Measurements from ENCODE around the gene IFNA14.
"Not testable (repeated sequence)": the region's sequence is repeated elsewhere in the genome, so short reads cannot be mapped to it uniquely, and the experiment has no call there.

IFNA14 gene

DNA sequence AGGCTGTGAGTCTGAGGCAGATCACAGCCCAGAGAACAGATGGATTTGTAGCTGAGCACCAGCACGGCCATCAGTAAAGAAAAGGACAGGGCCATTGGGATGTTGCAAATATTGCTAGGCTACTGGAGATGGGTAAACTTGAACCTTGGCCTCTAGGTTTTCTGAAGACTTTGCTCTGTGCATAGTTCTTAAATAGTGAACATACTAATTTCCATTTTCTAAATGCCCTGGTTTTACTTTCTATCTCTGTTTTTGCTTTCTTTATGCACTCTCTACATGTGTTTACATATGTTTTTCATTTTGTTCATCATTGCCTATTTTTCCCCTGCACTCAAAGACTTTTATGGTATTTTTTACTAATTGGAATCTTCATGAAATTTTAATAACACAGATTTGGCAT is 22.6 kb downstream of the IFNA14 start, which contains the start of gene IFNA16:
IFNA16 (minus strand) TSS at position 101 of the 400 bp plus-strand sequence; CDS start at position 95, 6 bp downstream.
- not testable (repeated sequence) for DNase-seq (ENCODE audit: low read depth in 2 of 2)

DNA sequence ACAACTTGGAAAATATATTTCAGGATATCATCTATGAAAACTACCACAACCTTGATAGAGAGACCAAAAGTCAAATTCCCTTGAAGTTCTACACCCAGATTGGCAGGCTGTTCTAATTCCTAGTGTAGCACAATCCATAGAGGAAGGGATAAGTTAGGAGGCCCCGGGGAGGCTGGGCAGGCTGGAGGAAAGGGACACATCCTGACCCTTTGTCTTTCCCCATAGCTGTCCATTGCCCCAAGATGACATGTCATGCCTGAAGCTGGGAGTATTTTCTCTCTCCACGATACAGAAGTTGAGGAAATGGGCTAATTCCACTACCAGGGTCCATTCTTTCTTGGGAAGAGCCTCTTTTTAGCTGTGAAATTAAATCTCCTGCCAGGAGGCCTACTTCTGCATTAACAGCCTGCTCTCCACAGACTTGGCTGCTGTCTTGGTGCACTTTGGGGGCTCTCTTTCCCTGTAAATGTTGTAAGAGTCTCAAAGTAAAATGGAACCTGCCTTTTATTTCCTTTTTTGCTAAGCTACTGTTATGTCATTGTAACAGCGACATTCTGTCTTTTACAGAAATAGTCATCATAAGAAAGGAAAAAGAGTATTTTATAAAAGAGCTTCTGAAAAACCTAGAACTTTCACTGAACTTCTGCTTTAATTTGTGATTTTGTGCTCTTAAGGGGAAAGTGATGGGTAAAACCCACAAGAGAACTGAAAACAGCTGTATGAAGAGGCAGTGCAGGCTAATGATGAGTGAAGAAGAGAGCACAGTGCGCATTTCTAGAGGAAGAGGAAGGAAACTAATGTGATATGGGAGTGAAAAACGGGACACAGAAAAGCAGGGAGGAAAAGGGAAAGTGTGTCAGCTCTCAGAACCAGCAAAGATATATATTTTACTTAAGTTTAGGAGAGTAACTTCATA is 26.1 kb downstream of the IFNA14 start:
- DNase-seq (ENCODE audit: low read depth in 2 of 2): not testable (repeated sequence)

DNA sequence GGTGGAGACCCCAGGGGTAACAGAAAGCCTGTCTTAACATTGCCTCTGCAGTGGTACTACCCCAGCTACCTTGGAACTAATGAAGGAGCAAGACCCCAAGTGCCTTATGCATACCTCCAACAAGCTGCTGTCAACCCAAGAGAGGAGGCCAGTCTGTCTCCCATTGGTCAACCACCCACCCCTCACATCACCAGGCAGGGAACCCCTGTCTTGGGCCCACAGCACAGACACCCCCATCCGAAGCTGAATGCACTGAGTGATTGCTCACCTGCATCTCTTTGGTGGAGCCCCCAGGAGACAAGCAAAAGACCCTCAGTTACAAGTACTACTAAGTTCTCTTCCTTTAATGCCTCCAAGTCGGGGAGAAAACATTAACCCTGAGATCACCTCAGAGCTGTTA is 27.6 kb downstream of the IFNA14 start:
- not testable (repeated sequence) for DNase-seq (ENCODE audit: low read depth in 2 of 2)

DNA sequence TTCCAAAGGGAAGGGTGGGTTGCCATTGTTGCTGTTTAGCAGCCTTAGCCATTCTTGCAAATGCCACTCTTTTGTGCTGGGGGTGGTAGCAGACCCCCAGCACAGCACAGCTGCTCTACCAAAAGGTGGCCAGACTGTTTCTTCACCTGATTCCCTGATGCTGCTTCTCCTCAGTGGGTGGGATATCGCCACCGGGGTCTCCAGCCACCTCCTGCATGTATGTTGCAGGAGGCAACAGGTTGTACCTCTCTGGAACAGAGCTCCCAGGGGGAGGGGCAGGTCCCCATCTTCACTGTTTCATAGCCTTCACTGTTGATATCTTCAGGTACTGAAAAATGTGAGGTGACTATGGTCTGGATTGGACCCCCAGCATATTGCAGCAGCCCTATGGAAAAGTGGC is 29.0 kb downstream of the IFNA14 start:
- not testable (repeated sequence) for DNase-seq (ENCODE audit: low read depth in 2 of 2)

DNA sequence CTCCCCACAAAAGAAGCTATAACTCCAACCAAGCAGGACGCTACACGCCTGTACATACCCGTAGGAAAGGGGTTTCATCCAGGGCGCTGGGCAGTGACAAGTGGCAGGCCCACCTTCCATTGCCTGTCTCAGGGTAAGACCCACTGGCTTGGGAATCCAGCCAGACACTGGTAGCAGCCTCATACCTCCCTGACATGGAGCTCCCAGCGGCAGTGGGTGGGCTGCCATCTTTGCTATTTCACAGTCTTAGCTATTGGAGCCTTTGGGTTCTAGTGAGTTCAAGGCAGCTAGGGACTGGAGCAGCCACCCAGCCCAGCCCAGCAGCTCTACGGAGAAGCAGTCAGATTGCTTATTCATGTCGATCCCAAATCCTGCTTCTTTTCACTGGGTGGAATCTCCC is 29.5 kb downstream of the IFNA14 start:
- DNase-seq (ENCODE audit: low read depth in 2 of 2): no peak

DNA sequence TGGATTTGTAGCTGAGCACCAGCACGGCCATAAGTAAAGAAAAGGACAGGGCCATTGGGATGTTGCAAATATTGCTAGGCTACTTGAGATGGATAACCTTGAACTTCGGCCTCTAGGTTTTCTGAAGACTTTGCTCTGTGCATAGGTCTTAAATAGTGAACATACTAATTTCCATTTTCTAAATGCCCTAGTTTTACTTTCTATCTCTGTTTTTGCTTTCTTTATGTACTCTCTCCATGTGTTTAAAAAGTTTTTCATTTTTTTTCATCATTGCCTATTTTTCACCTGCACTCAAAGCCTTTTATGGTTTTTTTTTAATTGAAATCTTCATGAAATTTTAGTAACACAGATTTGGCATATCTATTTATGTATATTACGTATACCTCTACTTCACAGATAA is 32.8 kb downstream of the IFNA14 start, which contains the start of gene IFNA10:
IFNA10 (minus strand) TSS at position 101 of the 400 bp plus-strand sequence; CDS start at position 55, 46 bp downstream.
- DNase-seq (ENCODE audit: low read depth in 2 of 2): not testable (repeated sequence)

DNA sequence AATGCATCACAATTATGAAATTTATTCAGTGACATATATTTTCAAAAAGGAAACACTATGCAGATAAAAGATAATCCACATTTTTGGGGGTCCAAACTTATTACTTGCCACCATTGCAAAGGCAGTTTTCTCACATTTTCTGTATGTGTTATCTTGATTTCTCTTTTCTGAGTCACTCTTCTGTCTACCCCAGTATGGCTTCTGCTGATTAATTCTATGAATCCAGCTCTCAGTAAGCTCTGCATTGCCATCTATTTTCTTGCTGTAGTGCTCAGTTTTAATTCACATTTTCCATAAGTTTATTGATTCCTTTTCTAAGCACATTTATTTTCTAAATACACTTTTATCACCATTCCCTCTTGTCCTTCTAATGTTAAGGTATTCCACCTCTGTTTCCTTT is 34.6 kb downstream of the IFNA14 start:
- DNase-seq (ENCODE audit: low read depth in 2 of 2): no peak

DNA sequence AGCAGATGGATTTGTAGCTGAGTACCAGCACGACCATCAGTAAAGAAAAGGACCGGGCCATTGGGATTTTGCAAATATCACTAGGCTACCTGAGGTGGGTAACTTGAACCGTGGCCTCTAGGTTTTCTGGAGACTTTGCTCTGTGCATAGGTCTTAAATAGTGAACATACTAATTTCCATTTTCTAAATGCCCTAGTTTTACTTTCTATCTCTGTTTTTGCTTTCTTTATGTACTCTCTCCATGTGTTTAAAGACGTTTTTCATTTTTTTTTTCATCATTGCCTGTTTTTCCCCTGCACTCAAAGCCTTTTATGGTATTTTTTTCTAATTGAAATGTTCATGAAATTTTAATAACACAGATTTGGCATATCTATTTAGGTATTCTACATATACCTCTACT is 37.7 kb downstream of the IFNA14 start, which contains the start of gene IFNA7:
IFNA7 (minus strand) TSS at position 101 of the 400 bp plus-strand sequence; CDS start at position 61, 40 bp downstream.
- not testable (repeated sequence) for DNase-seq (ENCODE audit: low read depth in 2 of 2)

DNA sequence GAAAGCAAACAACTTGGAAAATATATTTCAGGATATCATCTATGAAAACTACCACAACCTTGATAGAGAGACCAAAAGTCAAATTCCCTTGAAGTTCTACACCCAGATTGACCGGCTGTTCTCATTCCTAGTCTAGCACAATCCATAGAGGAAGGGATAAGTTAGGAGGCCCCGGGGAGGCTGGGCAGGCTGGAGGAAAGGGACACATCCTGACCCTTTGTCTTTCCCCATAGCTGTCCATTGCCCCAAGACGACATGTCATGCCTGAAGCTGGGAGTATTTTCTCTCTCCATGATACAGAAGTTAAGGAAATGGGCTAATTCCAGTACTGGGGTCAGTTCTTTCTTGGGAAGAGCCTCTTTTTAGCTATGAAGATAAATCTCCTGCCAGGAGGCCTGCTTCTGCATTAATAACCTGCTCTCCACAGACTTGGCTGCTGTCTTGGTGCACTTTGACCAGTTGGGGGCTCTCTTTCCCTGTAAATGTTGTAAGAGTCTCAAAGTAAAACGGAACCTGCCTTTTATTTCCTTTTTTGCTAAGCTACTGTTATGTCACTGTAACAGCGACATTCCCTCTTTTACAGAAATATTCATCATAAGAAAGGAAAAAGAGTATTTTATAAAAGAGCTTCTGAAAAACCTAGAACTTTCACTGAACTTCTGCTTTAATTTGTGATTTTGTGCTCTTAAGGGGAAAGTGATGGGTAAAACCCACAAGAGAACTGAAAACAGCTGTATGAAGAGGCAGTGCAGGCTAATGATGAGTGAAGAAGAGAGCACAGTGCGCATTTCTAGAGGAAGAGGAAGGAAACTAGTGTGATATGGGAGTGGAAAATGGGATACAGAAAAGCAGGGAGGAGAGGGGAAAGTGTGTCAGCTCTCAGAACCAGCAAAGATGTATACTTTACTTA is 44.7 kb downstream of the IFNA14 start:
- not testable (repeated sequence) for DNase-seq (ENCODE audit: low read depth in 2 of 2)
